ENCODE data around the gene TMTC2. TPM values are rescaled to one million over a fixed set of nuclear protein-coding genes. Genes with fewer than 3 reads are reported as not detected.

Gene TMTC2
- total RNA-seq, result 1 to 10 TPM in 2 of 3 donors, under 1 TPM in 1; 0.94 to 1.4 (median 1.0) TPM

GRCh38 chr12:82686168-82687020, at the start of gene TMTC2:
Gene TMTC2, plus strand, starts transcription at chr12:82686906.
- Mint-ChIP-seq H3K27me3 (ENCODE audit: low read depth) (no peaks in the 10 kb centered on the region), H3K9me3 (no peaks in the 10 kb centered on the region), H3K36me3 (ENCODE audit: insufficient read depth) (no peaks in the 10 kb centered on the region), H3K4me1 (ENCODE audit: low read depth) (peaks cover 8% of the 10 kb centered on the region), H3K4me3 (peak within 1 kb of the TSS; percentile 92)
- ATAC-seq (peak; percentile 93 to 96), DNase-seq (peak; percentile 89)

- Mint-ChIP-seq H3K27me3 (ENCODE audit: low read depth) (peaks cover 3% of the 10 kb centered on the region), H3K36me3 (ENCODE audit: insufficient read depth) (no peaks in the 10 kb centered on the region), H3K9me3 (peaks cover 3% of the 10 kb centered on the region), H3K4me1 (ENCODE audit: low read depth) (no peaks in the 10 kb centered on the region), H3K4me3 (no peak overlapping the region)
- no peak for ATAC-seq
- no peak for DNase-seq
Measured at GRCh38 chr12:82638324-82638723, 48.4 kb upstream of the TMTC2 start.

- Mint-ChIP-seq H3K4me3 (no peak overlapping the region), H3K27me3 (ENCODE audit: low read depth) (no peaks in the 10 kb centered on the region), H3K4me1 (ENCODE audit: low read depth) (no peaks in the 10 kb centered on the region), H3K9me3 (no peaks in the 10 kb centered on the region), H3K36me3 (ENCODE audit: insufficient read depth) (no peaks in the 10 kb centered on the region)
- no peak for DNase-seq
- ATAC-seq, result no peak
Measured at GRCh38 chr12:82644896-82645295, 41.8 kb upstream of the TMTC2 start.

GRCh38 chr12:82645414-82645813, 41.3 kb upstream of the TMTC2 start:
- H3K9me3 Mint-ChIP-seq, result no peaks in the 10 kb centered on the region
- DNase-seq, result no peak
- H3K4me1 Mint-ChIP-seq (ENCODE audit: low read depth), result peaks cover 2% of the 10 kb centered on the region
- ATAC-seq, result no peak
- H3K36me3 Mint-ChIP-seq (ENCODE audit: insufficient read depth), result no peaks in the 10 kb centered on the region
- no peaks in the 10 kb centered on the region for H3K27me3 Mint-ChIP-seq (ENCODE audit: low read depth)
- H3K4me3 Mint-ChIP-seq, result no peak overlapping the region

GRCh38 chr12:82647853-82648252, 38.9 kb upstream of the TMTC2 start:
- H3K36me3 Mint-ChIP-seq (ENCODE audit: insufficient read depth), result no peaks in the 10 kb centered on the region
- no peak overlapping the region for H3K4me3 Mint-ChIP-seq
- H3K9me3 Mint-ChIP-seq, result no peaks in the 10 kb centered on the region

DNA sequence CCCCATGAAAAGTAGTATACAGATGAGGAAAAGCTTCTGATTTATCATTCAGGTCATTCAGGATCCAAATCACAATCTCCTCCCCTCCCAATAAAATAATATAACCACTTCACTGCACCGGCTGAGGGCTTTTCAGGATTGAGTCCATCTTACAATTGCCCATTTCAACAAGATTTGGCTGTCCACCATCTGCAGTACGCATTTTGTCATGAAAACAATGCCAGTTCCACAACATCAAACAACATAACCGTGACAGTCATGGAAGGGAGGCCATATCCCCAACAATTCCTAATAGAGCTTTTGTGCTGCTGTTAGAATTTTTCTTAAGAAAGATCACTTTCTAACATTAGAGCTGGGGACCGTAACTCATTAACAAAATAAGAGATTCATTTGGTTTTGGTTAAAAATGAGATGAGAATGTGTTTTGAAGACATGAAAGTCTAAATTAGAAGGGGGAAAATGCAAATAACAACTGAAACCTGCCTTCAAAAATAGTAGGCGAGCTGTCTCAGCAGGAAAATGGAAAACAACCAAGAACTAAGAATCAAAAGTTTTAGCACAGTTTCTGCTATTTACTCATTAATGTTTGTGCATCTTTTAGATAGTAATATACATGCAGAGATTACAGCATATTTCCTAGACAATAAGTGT, 38.3 kb upstream of the TMTC2 start:
- no peak for ATAC-seq
- Mint-ChIP-seq H3K9me3 (no peaks in the 10 kb centered on the region), H3K27me3 (ENCODE audit: low read depth) (no peaks in the 10 kb centered on the region), H3K4me1 (ENCODE audit: low read depth) (peaks cover 9% of the 10 kb centered on the region), H3K4me3 (no peak overlapping the region), H3K36me3 (ENCODE audit: insufficient read depth) (no peaks in the 10 kb centered on the region)
- DNase-seq, result no peak

More at GRCh38 chr12:82647853-82648252, 38.9 kb upstream of the TMTC2 start:
- no peak for DNase-seq
- no peak for ATAC-seq
- H3K4me1 Mint-ChIP-seq (ENCODE audit: low read depth), result peaks cover 9% of the 10 kb centered on the region
- no peaks in the 10 kb centered on the region for H3K27me3 Mint-ChIP-seq (ENCODE audit: low read depth)

GRCh38 chr12:82650627-82651337, 35.9 kb upstream of the TMTC2 start:
- Mint-ChIP-seq H3K27me3 (ENCODE audit: low read depth) (no peaks in the 10 kb centered on the region), H3K9me3 (no peaks in the 10 kb centered on the region), H3K36me3 (ENCODE audit: insufficient read depth) (no peaks in the 10 kb centered on the region), H3K4me1 (ENCODE audit: low read depth) (peaks cover 9% of the 10 kb centered on the region), H3K4me3 (no peak overlapping the region)
- DNase-seq (no peak), ATAC-seq (peak in 1 of 2 donors; percentile 46)

DNA sequence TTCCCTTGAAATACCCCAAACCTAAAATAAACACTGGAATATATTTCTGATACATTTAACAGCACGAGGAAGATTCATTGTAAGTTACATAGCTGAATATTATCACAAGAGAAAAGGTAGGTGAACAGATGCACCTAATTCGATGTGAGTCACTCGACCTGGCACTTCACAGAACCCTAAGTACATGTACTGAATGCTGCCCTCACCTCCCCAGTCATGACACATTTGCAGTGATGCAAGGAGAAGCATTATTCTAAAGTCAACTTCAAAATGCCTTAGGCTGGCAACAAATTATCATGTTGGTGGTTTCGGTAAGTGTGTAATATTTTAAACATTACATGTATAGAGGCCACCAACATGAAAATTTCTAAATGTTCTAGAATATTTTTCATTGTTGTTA, 35.2 kb upstream of the TMTC2 start:
- DNase-seq, result no peak

GRCh38 chr12:82652071-82652470, 34.6 kb upstream of the TMTC2 start:
- ATAC-seq (no peak), DNase-seq (no peak)
- peaks cover 9% of the 10 kb centered on the region for H3K4me1 Mint-ChIP-seq (ENCODE audit: low read depth)
- H3K4me3 Mint-ChIP-seq, result no peak overlapping the region
- H3K36me3 Mint-ChIP-seq (ENCODE audit: insufficient read depth), result no peaks in the 10 kb centered on the region
- no peaks in the 10 kb centered on the region for H3K9me3 Mint-ChIP-seq
- peaks cover 4% of the 10 kb centered on the region for H3K27me3 Mint-ChIP-seq (ENCODE audit: low read depth)

More for the DNA sequence above, 35.2 kb upstream of the TMTC2 start:
- peaks cover 9% of the 10 kb centered on the region for H3K4me1 Mint-ChIP-seq (ENCODE audit: low read depth)
- peaks cover 3% of the 10 kb centered on the region for H3K27me3 Mint-ChIP-seq (ENCODE audit: low read depth)
- no peaks in the 10 kb centered on the region for H3K36me3 Mint-ChIP-seq (ENCODE audit: insufficient read depth)
- no peaks in the 10 kb centered on the region for H3K9me3 Mint-ChIP-seq
- no peak for ATAC-seq
- no peak overlapping the region for H3K4me3 Mint-ChIP-seq

DNA sequence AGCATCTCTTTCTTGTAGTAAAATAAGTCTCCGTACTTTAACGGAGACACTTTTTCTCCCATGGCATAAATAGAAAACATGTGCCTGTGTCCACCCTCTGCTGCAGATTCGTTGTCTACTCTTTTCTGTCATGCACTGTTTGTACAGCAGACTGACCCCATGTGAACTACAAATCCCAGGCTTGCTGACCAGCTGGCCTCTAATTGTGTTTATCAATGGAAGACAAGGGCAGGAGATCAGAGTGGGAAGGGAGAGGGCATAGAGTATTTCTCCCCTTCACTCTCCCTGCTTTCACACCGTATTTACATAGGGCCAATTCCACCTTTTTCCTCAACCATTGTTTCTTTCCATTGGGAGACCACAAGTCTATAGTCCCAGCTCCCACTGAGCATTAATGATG, 31.0 kb upstream of the TMTC2 start:
- H3K36me3 Mint-ChIP-seq (ENCODE audit: insufficient read depth), result no peaks in the 10 kb centered on the region
- DNase-seq (no peak), ATAC-seq (no peak)
- no peak overlapping the region for H3K4me3 Mint-ChIP-seq
- no peaks in the 10 kb centered on the region for H3K9me3 Mint-ChIP-seq
- peaks cover 4% of the 10 kb centered on the region for H3K4me1 Mint-ChIP-seq (ENCODE audit: low read depth)
- H3K27me3 Mint-ChIP-seq (ENCODE audit: low read depth), result peaks cover 7% of the 10 kb centered on the region

GRCh38 chr12:82659343-82660207, 27.1 kb upstream of the TMTC2 start:
- no peak for DNase-seq
- H3K4me3 Mint-ChIP-seq, result no peak overlapping the region
- H3K36me3 Mint-ChIP-seq (ENCODE audit: insufficient read depth), result no peaks in the 10 kb centered on the region
- peaks cover 7% of the 10 kb centered on the region for H3K27me3 Mint-ChIP-seq (ENCODE audit: low read depth)
- no peak for ATAC-seq
- H3K9me3 Mint-ChIP-seq, result no peaks in the 10 kb centered on the region
- H3K4me1 Mint-ChIP-seq (ENCODE audit: low read depth), result no peaks in the 10 kb centered on the region

DNA sequence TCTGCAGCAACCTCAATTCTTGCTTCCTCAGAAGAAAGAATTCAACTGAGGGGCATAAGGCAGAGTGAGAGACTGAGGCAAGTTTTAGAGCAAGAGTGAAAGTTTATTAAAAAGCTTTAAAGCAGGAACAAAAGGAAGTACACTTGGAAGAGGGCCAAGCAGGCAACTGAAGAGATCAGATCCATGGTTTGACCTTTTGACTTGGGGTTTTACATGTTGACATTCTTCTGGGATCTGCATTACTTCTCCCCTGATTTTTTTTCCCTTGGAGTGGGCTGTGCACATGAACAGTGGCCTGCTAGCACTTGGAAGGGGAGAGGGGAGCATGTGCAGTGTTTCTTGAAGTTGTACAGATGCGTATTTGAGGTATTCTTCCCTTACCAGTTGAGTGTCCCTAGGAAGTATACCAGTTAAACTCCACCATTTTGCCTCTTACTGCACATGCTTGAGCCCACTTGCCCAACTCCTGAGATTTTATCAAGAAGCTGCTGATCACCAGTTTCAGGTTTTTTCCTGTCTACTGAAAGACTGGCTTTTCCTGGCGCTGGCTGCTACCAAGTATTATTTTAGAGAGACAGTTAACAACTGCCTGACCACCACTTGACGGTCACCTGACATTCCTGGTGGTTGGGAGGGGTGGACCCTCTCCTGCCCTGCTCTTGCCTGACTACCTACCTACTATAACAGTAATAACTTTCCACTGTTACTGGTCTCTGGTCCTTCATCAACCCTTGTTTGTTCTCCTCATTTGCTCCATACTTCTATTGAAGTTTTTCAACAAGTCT, 26.0 kb upstream of the TMTC2 start:
- Mint-ChIP-seq H3K4me3 (no peak overlapping the region), H3K36me3 (ENCODE audit: insufficient read depth) (no peaks in the 10 kb centered on the region), H3K27me3 (ENCODE audit: low read depth) (peaks cover 7% of the 10 kb centered on the region), H3K4me1 (ENCODE audit: low read depth) (no peaks in the 10 kb centered on the region), H3K9me3 (no peaks in the 10 kb centered on the region)
- ATAC-seq (no peak), DNase-seq (no peak)

DNA sequence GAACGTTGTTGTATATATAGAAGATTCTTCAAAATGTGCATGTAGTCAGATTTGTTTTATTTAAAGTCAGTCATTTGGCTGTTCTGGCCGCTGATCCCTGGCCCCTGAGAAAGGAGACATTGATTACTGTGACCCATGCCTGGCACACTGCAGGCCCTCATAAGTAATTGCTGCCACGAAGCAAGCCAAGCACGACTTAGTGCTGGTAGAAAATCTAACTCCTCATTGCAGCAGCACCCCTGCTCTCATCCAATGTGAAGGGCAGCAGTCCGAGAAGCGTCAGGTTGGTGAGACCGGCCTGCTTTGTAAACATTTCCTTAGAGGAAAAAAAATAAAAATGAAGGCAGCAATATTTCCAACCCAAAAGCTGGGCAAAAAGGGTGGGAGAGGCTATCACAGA, 22.8 kb upstream of the TMTC2 start:
- Mint-ChIP-seq H3K27me3 (ENCODE audit: low read depth) (peaks cover 5% of the 10 kb centered on the region), H3K9me3 (no peaks in the 10 kb centered on the region), H3K4me3 (no peak overlapping the region), H3K36me3 (ENCODE audit: insufficient read depth) (no peaks in the 10 kb centered on the region), H3K4me1 (ENCODE audit: low read depth) (no peaks in the 10 kb centered on the region)
- ATAC-seq, result no peak
- DNase-seq, result no peak

Data from activated T-cell treated with anti-CD3 and anti-CD28 coated beads, Interleukin-2, amount 50 U/mL, for 4 hours (primary cell).